Naive thymus-derived CD4-positive, alpha-beta T cell (primary cell): Measurements from ENCODE around the gene RABL2A. TPM values are rescaled to one million over a fixed set of nuclear protein-coding genes. Genes with fewer than 3 reads are reported as not detected.
A peak's percentile ranks its signal among the peaks of the same experiment; 100 is the strongest.
"Not testable (repeated sequence)": the region's sequence is repeated elsewhere in the genome, so short reads cannot be mapped to it uniquely, and the experiment has no call there.

Experiments used
- ATAC-seq: fragments of 150-1000 bp; cut with Tn5 transposase; 2 replicates; pipeline ENCODE4 v1.10.0; 2021; ENCODE audit warnings: mild to moderate bottlenecking, moderate library complexity
- CTCF ChIA-PET: fragments of 350-600 bp; sonication (Branson Sonifier 250); formaldehyde crosslinking; loops from one replicate; lab custom pipeline; 2021; ENCODE audit warnings: antibody characterized with exemption; lab: Charles Lee
- POLR2A ChIA-PET: fragments of 350-600 bp; sonication (Branson Sonifier 250); formaldehyde crosslinking; loops from one replicate; lab custom pipeline; 2021; ENCODE audit warnings: antibody characterized with exemption, inconsistent platforms; lab: Charles Lee
- DNase-seq, 9 donors: peaks; one replicate each; pipeline versions ENCODE4 v3.0.0 to v3.0.0-alpha.2; 2020 to 2022; ENCODE audit warnings: mixed read lengths in 1 of 9
- H3K27ac ChIP-seq: one replicate; pipeline ENCODE4 v1.7.0; 2013; ENCODE audit warnings: mild to moderate bottlenecking, low read depth, low read length, moderate library complexity
- H3K27me3 ChIP-seq, 2 donors: one replicate each; pipeline ENCODE4 v1.7.0; 2013; ENCODE audit warnings: low read length in 2 of 2, mild to moderate bottlenecking in 2 of 2, moderate library complexity in 2 of 2; ENCODE audit not compliant: control insufficient read depth in 2 of 2, insufficient read depth in 2 of 2
- H3K36me3 ChIP-seq, 3 experiments: 1 replicate in 2 of 3; 2 replicates in 1 of 3; pipeline ENCODE4 v1.7.0; 2013; ENCODE audit warnings: low read length in 3 of 3, mild to moderate bottlenecking in 3 of 3, moderate library complexity in 1 of 3; ENCODE audit not compliant: insufficient read depth in 3 of 3, control insufficient read depth in 2 of 3
- H3K4me1 ChIP-seq, 2 donors: one replicate each; pipeline ENCODE4 v1.7.0; 2013; ENCODE audit warnings: low read length in 2 of 2, mild to moderate bottlenecking in 2 of 2, moderate library complexity in 1 of 2; ENCODE audit not compliant: control insufficient read depth in 2 of 2, insufficient read depth in 2 of 2
- H3K4me3 ChIP-seq: 2 replicates; pipeline ENCODE4 v1.7.0; 2013; ENCODE audit warnings: mild to moderate bottlenecking, low read length
- H3K9me3 ChIP-seq, 3 experiments: 1 replicate in 2 of 3; 2 replicates in 1 of 3; pipeline ENCODE4 v1.7.0; 2013; ENCODE audit warnings: low read length in 3 of 3; ENCODE audit not compliant: control insufficient read depth in 2 of 3
- H3K27ac Mint-ChIP-seq, 9 donors: one replicate each; pipeline ENCODE4 v1.8.0; 2020 to 2022; ENCODE audit warnings: mixed read lengths in 9 of 9, mild to moderate bottlenecking in 8 of 9, moderate library complexity in 5 of 9, inconsistent platforms in 2 of 9
- H3K27me3 Mint-ChIP-seq, 5 donors: one replicate each; pipeline ENCODE4 v1.8.0; 2021 to 2022; ENCODE audit warnings: mixed read lengths in 5 of 5, mild to moderate bottlenecking in 1 of 5
- H3K36me3 Mint-ChIP-seq, 5 donors: one replicate each; pipeline ENCODE4 v1.8.0; 2020 to 2022; ENCODE audit warnings: mixed read lengths in 5 of 5, mild to moderate bottlenecking in 3 of 5, inconsistent platforms in 1 of 5
- H3K4me1 Mint-ChIP-seq, 7 donors: one replicate each; pipeline ENCODE4 v1.8.0; 2020 to 2022; ENCODE audit warnings: mixed read lengths in 7 of 7, mild to moderate bottlenecking in 3 of 7, inconsistent platforms in 1 of 7
- H3K4me3 Mint-ChIP-seq, 10 donors: one replicate each; pipeline ENCODE4 v1.8.0; 2020 to 2022; ENCODE audit warnings: mild to moderate bottlenecking in 10 of 10, mixed read lengths in 10 of 10, moderate library complexity in 6 of 10, inconsistent platforms in 2 of 10
- H3K9me3 Mint-ChIP-seq, 11 donors: one replicate each; pipeline ENCODE4 v1.8.0; 2020 to 2022; ENCODE audit warnings: mixed read lengths in 11 of 11, mild to moderate bottlenecking in 4 of 11, inconsistent platforms in 1 of 11, moderate library complexity in 1 of 11
- intact Hi-C, 2 donors: fragments of 100-400 bp; cut with micrococcal nuclease; formaldehyde crosslinking; loops; one replicate each; pipeline ENCODE4 v1.15.1; 2023
- polyA plus RNA-seq, 2 donors: library from polyadenylated mRNA; unstranded; fragments of 300-500 nt; fragmentation: Illumina TruSeq; gene quantifications; one replicate each; pipeline ENCODE4 v1.2.3, GENCODE V29; 2021
- total RNA-seq, 6 experiments: library from RNA in 5 of 6; stranded (reverse) in 5 of 6; gene quantifications; 1 replicate in 5 of 6; 2 replicates in 1 of 6; pipeline ENCODE4 v1.2.3 and lab custom pipeline; 2021 to 2026

The RABL2A gene
- 10 to 100 TPM; 16.5 to 57.9 (median 26.2) TPM for total RNA-seq
- 10 to 100 TPM; 14.8 to 19.0 TPM for polyA plus RNA-seq
- total RNA-seq (lab: John Stamatoyannopoulos, UW) = 8.2 reads per million, percentile 32 among the genes with 10 or more reads in this experiment

- CTCF ChIA-PET, POLR2A ChIA-PET, H3K36me3 Mint-ChIP-seq, intact Hi-C loops, H3K9me3 Mint-ChIP-seq, H3K27me3 ChIP-seq, H3K27me3 Mint-ChIP-seq, H3K36me3 ChIP-seq, H3K4me1 ChIP-seq, H3K9me3 ChIP-seq: not testable (repeated sequence)
- H3K4me3 Mint-ChIP-seq = peak within 1 kb of the TSS; percentile 80 to 90 (median 88)
- Histone ChIP-seq H3K4me3 (peak within 1 kb of the TSS; percentile 44), H3K27ac (peak within 1 kb of the TSS; percentile 67)
- peaks cover 0 to 14% (median 11%) of the 10 kb centered on the region in 7 donors for H3K4me1 Mint-ChIP-seq
- peak; percentile 99 for ATAC-seq
- peak within 1 kb of the TSS; percentile 82 to 92 (median 87) for H3K27ac Mint-ChIP-seq
- peak; percentile 67 to 95 (median 89) for DNase-seq
These were observed at the start of gene RABL2A for GRCh38 chr2:113626616-113627330. TSS of gene RABL2A (plus strand) at chr2:113627266. CDS start at chr2:113628607, 1,341 bp downstream.

DNA sequence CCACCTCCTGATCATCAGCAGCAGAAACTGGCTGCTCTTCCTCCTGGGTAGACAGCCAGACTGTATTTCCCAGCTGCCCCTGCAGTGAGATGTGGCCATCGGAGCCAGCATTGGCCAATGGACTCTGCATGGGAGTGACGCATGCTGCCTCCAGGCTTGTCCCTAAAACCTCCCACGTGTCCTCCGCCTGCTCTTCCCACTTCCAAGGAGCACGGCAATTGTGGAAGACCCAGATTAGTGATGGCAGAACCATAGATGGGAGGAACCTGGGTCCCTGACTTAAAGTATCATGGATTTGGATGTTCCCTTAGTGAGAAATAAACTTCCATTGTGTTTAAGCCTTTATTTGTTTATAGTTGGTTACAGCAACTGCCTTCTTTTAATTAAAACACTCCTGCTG lies 48.6 kb upstream of the RABL2A start:
- H3K9me3 ChIP-seq, POLR2A ChIA-PET, H3K36me3 ChIP-seq, H3K27ac ChIP-seq, H3K9me3 Mint-ChIP-seq, H3K27me3 Mint-ChIP-seq, H3K4me3 Mint-ChIP-seq, H3K27ac Mint-ChIP-seq, H3K4me3 ChIP-seq, DNase-seq, CTCF ChIA-PET, H3K4me1 ChIP-seq, H3K27me3 ChIP-seq, intact Hi-C loops, ATAC-seq, H3K36me3 Mint-ChIP-seq: not testable (repeated sequence)
- peaks cover 7 to 12% (median 11%) of the 10 kb centered on the region in 7 donors for H3K4me1 Mint-ChIP-seq

GRCh38 chr2:113582473-113582872 lies 44.6 kb upstream of the RABL2A start:
- POLR2A ChIA-PET, ATAC-seq, H3K9me3 Mint-ChIP-seq, CTCF ChIA-PET, H3K4me3 ChIP-seq, H3K9me3 ChIP-seq, H3K4me1 ChIP-seq, H3K36me3 Mint-ChIP-seq, H3K27ac ChIP-seq, H3K27me3 ChIP-seq, H3K27me3 Mint-ChIP-seq, DNase-seq, H3K36me3 ChIP-seq: not testable (repeated sequence)
- intact Hi-C loops = loop anchor here in 1 of 2 donors (5.0 kb wide), 1 partner anchor 305 kb away; no protein-coding TSS in a partner anchor
- peaks cover 14 to 34% (median 27%) of the 10 kb centered on the region in 7 donors for H3K4me1 Mint-ChIP-seq
- H3K4me3 Mint-ChIP-seq = peak overlapping the region; percentile 13 to 85 (median 70)
- peak overlapping the region in 5 of 9 donors; percentile 15 to 76 (median 64) for H3K27ac Mint-ChIP-seq

- H3K4me1 ChIP-seq, H3K27me3 Mint-ChIP-seq, POLR2A ChIA-PET, H3K9me3 ChIP-seq, H3K9me3 Mint-ChIP-seq, H3K36me3 ChIP-seq, H3K36me3 Mint-ChIP-seq, CTCF ChIA-PET, H3K27me3 ChIP-seq: not testable (repeated sequence)
- peaks cover 14 to 39% (median 28%) of the 10 kb centered on the region in 7 donors for H3K4me1 Mint-ChIP-seq
- peak overlapping the region; percentile 73 to 92 (median 83) for H3K27ac Mint-ChIP-seq
- H3K4me3 Mint-ChIP-seq = peak overlapping the region; percentile 73 to 95 (median 90)
- peak overlapping the region; percentile 73 for H3K27ac ChIP-seq
- intact Hi-C loops = loop anchor here in 1 of 2 donors (5.0 kb wide), 1 partner anchor 304 kb away; no protein-coding TSS in a partner anchor
- ATAC-seq (peak; percentile 61), DNase-seq (peak; percentile 70 to 87 (median 79))
- H3K4me3 ChIP-seq = peak overlapping the region; percentile 81
These were observed 43.4 kb upstream of the RABL2A start for GRCh38 chr2:113583521-113584225.

DNA sequence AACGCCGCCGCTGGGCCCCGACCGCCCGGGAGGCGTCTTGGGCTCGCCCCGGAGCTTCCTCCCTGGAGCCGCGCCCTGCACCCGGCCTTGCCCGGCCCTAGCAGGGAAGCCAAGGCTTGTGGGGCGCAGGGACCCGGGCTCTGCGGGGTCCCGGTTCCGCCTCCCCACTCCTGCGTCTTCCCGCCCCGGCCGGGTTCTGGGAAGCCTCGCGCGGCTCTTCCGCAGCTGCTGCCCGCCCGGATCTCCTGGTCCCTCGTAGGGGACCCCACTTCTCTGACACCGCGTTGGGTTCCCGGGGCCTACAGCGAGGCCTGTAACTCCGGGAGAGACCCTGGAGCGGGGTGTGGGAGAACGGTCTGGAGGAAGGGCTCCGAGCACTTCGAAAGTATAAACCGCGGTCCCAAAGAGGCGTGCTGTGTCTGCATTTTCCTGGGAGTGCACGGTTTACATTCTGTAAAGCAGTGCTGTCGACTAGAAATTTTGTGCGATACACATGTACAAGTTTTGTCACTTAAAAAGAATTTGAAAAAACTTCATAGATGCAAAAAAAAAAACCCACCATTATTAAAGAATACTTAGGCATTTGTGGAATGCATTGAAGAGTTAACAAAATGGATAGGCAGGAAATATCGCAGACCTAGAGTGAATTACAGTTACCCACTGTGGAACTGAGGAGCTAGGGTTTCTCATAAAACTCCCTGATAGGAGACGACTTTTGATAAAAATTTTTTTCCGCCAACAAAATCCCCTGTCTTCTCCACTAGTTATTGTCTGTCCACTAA lies 42.6 kb upstream of the RABL2A start:
- H3K36me3 Mint-ChIP-seq, H3K27me3 Mint-ChIP-seq, H3K27me3 ChIP-seq, H3K9me3 Mint-ChIP-seq, CTCF ChIA-PET, H3K9me3 ChIP-seq, ATAC-seq, H3K4me1 ChIP-seq, POLR2A ChIA-PET, H3K36me3 ChIP-seq: not testable (repeated sequence)
- Mint-ChIP-seq H3K4me1 (peaks cover 16 to 39% (median 28%) of the 10 kb centered on the region in 7 donors), H3K4me3 (peak overlapping the region; percentile 73 to 82 (median 78)), H3K27ac (peak overlapping the region in 8 of 9 donors; percentile 48 to 83 (median 78))
- H3K4me3 ChIP-seq = peak overlapping the region; percentile 51
- intact Hi-C loops = loop anchor here in 1 of 2 donors (5.0 kb wide), 1 partner anchor 303 kb away; no protein-coding TSS in a partner anchor
- peak overlapping the region; percentile 73 for H3K27ac ChIP-seq
- peak in 6 of 9 donors; percentile 15 to 36 (median 24) for DNase-seq

GRCh38 chr2:113587201-113587600 lies 39.9 kb upstream of the RABL2A start:
- H3K9me3 Mint-ChIP-seq, H3K36me3 Mint-ChIP-seq, H3K4me3 ChIP-seq, H3K9me3 ChIP-seq, H3K27me3 Mint-ChIP-seq, intact Hi-C loops, POLR2A ChIA-PET, H3K27ac ChIP-seq, ATAC-seq, H3K4me1 ChIP-seq, H3K27me3 ChIP-seq, H3K36me3 ChIP-seq: not testable (repeated sequence)
- Mint-ChIP-seq H3K27ac (peak overlapping the region in 3 of 9 donors; percentile 60 to 88 (median 70)), H3K4me3 (peak overlapping the region in 1 of 10 donors; percentile 80), H3K4me1 (peaks cover 24 to 49% (median 33%) of the 10 kb centered on the region in 7 donors)
- CTCF ChIA-PET = interaction anchor here (0.6 kb wide), 1 partner anchor 17 kb away, joined by 3 read pairs; no protein-coding TSS in a partner anchor
- peak; percentile 33 to 62 (median 53) for DNase-seq
